HepG2 (cell line): ENCODE results near the gene EXOC6B. TPM values are rescaled to one million over a fixed set of nuclear protein-coding genes. Genes with fewer than 3 reads are reported as not detected.

Source experiments
- CBFB ChIP-seq: sonication (generic); formaldehyde crosslinking; IDR thresholded peaks from 2 replicates; pipeline ENCODE4 v1.4.0; 2020; ENCODE audit warnings: missing genetic modification reagents
- CBX5 ChIP-seq: sonication (generic); formaldehyde crosslinking; IDR thresholded peaks from 2 replicates; pipeline ENCODE4 v1.4.0; 2020; ENCODE audit warnings: missing genetic modification reagents, borderline replicate concordance
- CCDC6 ChIP-seq: sonication (generic); formaldehyde crosslinking; IDR thresholded peaks from 2 replicates; pipeline ENCODE4 v1.8.1; 2022; ENCODE audit warnings: mild to moderate bottlenecking, missing genetic modification reagents, moderate library complexity
- ETV6 ChIP-seq: sonication (generic); formaldehyde crosslinking; conservative IDR thresholded peaks from 2 replicates; pipeline ENCODE4 v1.4.0; 2020; ENCODE audit warnings: missing genetic modification reagents
- GATAD2A ChIP-seq: IDR thresholded peaks from 2 replicates; pipeline ENCODE4 v1.6.1; 2016
- HDAC6 ChIP-seq: fragments of 200-600 bp; sonication (generic); IDR thresholded peaks from 2 replicates; pipeline ENCODE4 v1.7.0; 2017; ENCODE audit warnings: mild to moderate bottlenecking, antibody characterized with exemption, low read length, low read depth
- KLF12 ChIP-seq: sonication (generic); formaldehyde crosslinking; IDR thresholded peaks from 2 replicates; pipeline ENCODE4 v1.4.0; 2020; ENCODE audit warnings: missing genetic modification reagents, borderline replicate concordance
- MAZ ChIP-seq, 2 experiments: sonication (generic) in 1 of 2; formaldehyde crosslinking in 1 of 2; IDR thresholded peaks; 2 replicates each; pipeline versions ENCODE4 v1.5.0 to v1.6.1; 2012 to 2020; ENCODE audit warnings: low read depth in 2 of 2, mild to moderate bottlenecking in 2 of 2, borderline replicate concordance in 1 of 2, improper control_type of control experiment in 1 of 2, low read length in 1 of 2, missing genetic modification reagents in 1 of 2, moderate library complexity in 1 of 2
- NR2F2 ChIP-seq: IDR thresholded peaks from 2 replicates; pipeline ENCODE4 v1.6.1; 2012; ENCODE audit warnings: low read depth, inconsistent platforms, borderline replicate concordance
- POLR2AphosphoS2 ChIP-seq: IDR thresholded peaks from 2 replicates; pipeline ENCODE4 v1.6.1; 2011; ENCODE audit warnings: low read depth, low read length, improper control_type of control experiment
- SP140L ChIP-seq: sonication (generic); formaldehyde crosslinking; IDR thresholded peaks from 2 replicates; pipeline ENCODE4 v1.4.0; 2020; ENCODE audit warnings: missing genetic modification reagents, borderline replicate concordance
- YEATS2 ChIP-seq: sonication (generic); formaldehyde crosslinking; IDR thresholded peaks from 2 replicates; pipeline ENCODE4 v1.4.0; 2020; ENCODE audit warnings: missing genetic modification reagents, borderline replicate concordance
- ZNF510 ChIP-seq: sonication (generic); formaldehyde crosslinking; IDR thresholded peaks from 2 replicates; pipeline ENCODE4 v1.4.0; 2020; ENCODE audit warnings: low read depth, mild to moderate bottlenecking, missing genetic modification reagents
- ZNF513 ChIP-seq: sonication (generic); formaldehyde crosslinking; conservative IDR thresholded peaks from 2 replicates; pipeline ENCODE4 v1.5.0; 2020; ENCODE audit warnings: missing genetic modification reagents
- ZNF878 ChIP-seq: sonication (generic); formaldehyde crosslinking; IDR thresholded peaks from 2 replicates; pipeline ENCODE4 v1.8.1; 2023; ENCODE audit warnings: mild to moderate bottlenecking, missing genetic modification reagents, moderate library complexity
- polyA plus RNA-seq, 8 experiments: library from polyadenylated mRNA; depleted of rRNA in 3 of 8; stranded (reverse) in 7 of 8; unstranded in 1 of 8; fragments of >200 nt; fragmentation: Illumina TruSeq in 4 of 8; extraction: Trizol in 4 of 8; gene quantifications; 2 replicates each; pipeline versions ENCODE4 v1.2.1 to v1.2.3, GENCODE V29; 2011 to 2016; ENCODE audit warnings: low read depth in 4 of 8, missing spikeins in 1 of 8, mixed read lengths in 1 of 8; ENCODE audit not compliant: insufficient read depth in 1 of 8
- total RNA-seq, 5 experiments: library from RNA; depleted of rRNA; stranded (reverse); fragments of >200 nt; fragmentation: Illumina TruSeq; extraction: Trizol; gene quantifications; 2 replicates each; pipeline ENCODE4 v1.2.3, GENCODE V29; 2016; ENCODE audit warnings: low read depth in 1 of 5
- TF ChIP-seq, protein P1 (sequence below): sonication (generic); formaldehyde crosslinking; IDR thresholded peaks from 2 replicates; pipeline ENCODE4 v1.4.0; 2020; ENCODE audit warnings: mild to moderate bottlenecking, missing genetic modification reagents

The EXOC6B gene
- total and polyA plus RNA-seq, 2 of the 13 experiments (the other 11 are each of a cell fraction or from before 2014, with no cell fraction given) = 9.1 to 15.9 TPM

GRCh38 chr2:72825257-72826155 is at the start of gene EXOC6B (continued):
- TF ChIP-seq HDAC6 (no peak), NR2F2 (no peak), MAZ (IDR thresholded peaks at IDR 0.05; ENCODE audit: borderline replicate concordance, low read depth, low read length) (peak; percentile 93), MAZ (CRISPR knock-in tag; IDR thresholded peaks at IDR 0.05; ENCODE audit: low read depth) (peak; percentile 90), ZNF510 (peak; percentile 98), ZNF513 (no peak), ETV6 (no peak), POLR2AphosphoS2 (no peak), GATAD2A (CRISPR knock-in tag) (peak; percentile 77), SP140L (no peak), ZNF878 (CRISPR knock-in tag) (no peak), YEATS2 (CRISPR knock-in tag) (peak; percentile 89; the same call in 1 of the 2 replicates), CBX5 (CRISPR knock-in tag) (peak; percentile 93), CCDC6 (peak; percentile 32; the same call in 1 of the 2 replicates), CBFB (CRISPR knock-in tag) (peak; percentile 37; the same call in 1 of the 2 replicates), KLF12 (CRISPR knock-in tag) (no peak)
- TF ChIP-seq, protein P1, sequence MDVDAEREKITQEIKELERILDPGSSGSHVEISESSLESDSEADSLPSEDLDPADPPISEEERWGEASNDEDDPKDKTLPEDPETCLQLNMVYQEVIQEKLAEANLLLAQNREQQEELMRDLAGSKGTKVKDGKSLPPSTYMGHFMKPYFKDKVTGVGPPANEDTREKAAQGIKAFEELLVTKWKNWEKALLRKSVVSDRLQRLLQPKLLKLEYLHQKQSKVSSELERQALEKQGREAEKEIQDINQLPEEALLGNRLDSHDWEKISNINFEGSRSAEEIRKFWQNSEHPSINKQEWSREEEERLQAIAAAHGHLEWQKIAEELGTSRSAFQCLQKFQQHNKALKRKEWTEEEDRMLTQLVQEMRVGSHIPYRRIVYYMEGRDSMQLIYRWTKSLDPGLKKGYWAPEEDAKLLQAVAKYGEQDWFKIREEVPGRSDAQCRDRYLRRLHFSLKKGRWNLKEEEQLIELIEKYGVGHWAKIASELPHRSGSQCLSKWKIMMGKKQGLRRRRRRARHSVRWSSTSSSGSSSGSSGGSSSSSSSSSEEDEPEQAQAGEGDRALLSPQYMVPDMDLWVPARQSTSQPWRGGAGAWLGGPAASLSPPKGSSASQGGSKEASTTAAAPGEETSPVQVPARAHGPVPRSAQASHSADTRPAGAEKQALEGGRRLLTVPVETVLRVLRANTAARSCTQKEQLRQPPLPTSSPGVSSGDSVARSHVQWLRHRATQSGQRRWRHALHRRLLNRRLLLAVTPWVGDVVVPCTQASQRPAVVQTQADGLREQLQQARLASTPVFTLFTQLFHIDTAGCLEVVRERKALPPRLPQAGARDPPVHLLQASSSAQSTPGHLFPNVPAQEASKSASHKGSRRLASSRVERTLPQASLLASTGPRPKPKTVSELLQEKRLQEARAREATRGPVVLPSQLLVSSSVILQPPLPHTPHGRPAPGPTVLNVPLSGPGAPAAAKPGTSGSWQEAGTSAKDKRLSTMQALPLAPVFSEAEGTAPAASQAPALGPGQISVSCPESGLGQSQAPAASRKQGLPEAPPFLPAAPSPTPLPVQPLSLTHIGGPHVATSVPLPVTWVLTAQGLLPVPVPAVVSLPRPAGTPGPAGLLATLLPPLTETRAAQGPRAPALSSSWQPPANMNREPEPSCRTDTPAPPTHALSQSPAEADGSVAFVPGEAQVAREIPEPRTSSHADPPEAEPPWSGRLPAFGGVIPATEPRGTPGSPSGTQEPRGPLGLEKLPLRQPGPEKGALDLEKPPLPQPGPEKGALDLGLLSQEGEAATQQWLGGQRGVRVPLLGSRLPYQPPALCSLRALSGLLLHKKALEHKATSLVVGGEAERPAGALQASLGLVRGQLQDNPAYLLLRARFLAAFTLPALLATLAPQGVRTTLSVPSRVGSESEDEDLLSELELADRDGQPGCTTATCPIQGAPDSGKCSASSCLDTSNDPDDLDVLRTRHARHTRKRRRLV = peak; percentile 92
